ENCODE data around the gene SORCS1.

The SORCS1 gene

GRCh38 chr10:106619346-106619745 lies 545.2 kb downstream of the SORCS1 start:
- Histone ChIP-seq H3K9me3 (ENCODE audit: control insufficient read depth, insufficient read depth, low read length) (no peaks in the 10 kb centered on the region), H3K4me1 (ENCODE audit: insufficient read depth, low read length) (peaks cover 3% of the 10 kb centered on the region; the same call in 1 of the 2 replicates), H3K9ac (ENCODE audit: low read depth, low read length) (no peak overlapping the region), H3K36me3 (ENCODE audit: insufficient read depth, low read length) (no peaks in the 10 kb centered on the region)

- Histone ChIP-seq H3K9ac (ENCODE audit: low read depth, low read length) (no peak overlapping the region), H3K36me3 (ENCODE audit: insufficient read depth, low read length) (no peaks in the 10 kb centered on the region)
Observed at GRCh38 chr10:106618646-106619045, 545.9 kb downstream of the SORCS1 start.

GRCh38 chr10:106615081-106615480 lies 549.4 kb downstream of the SORCS1 start:
- H3K9me3 ChIP-seq (ENCODE audit: control insufficient read depth, insufficient read depth, low read length), result no peaks in the 10 kb centered on the region
- H3K4me1 ChIP-seq (ENCODE audit: insufficient read depth, low read length), result peaks cover 5% of the 10 kb centered on the region
- H3K36me3 ChIP-seq (ENCODE audit: insufficient read depth, low read length), result no peaks in the 10 kb centered on the region

More at GRCh38 chr10:106618646-106619045, 545.9 kb downstream of the SORCS1 start:
- Histone ChIP-seq H3K9me3 (ENCODE audit: control insufficient read depth, insufficient read depth, low read length) (no peaks in the 10 kb centered on the region), H3K4me1 (ENCODE audit: insufficient read depth, low read length) (peaks cover 5% of the 10 kb centered on the region; the same call in 1 of the 2 replicates)

DNA sequence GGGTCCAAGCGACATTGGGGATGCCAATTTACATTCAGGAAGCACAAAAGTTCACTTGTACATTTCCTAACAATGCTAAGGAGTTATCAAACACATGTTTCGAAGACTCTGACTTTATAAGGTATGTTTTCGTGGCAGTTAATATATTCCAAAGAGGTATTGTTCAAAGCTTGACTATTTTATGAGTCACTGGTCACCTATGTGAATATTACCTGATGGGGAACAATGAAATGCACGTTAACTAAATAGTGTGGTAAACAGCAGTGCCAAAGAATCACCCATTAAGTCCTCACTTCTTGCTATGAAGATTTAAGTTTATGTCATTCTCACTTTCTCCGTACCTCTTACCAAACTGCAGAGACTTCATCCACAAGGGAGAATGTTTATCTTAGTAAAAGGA lies 550.2 kb downstream of the SORCS1 start:
- Histone ChIP-seq H3K9me3 (ENCODE audit: control insufficient read depth, insufficient read depth, low read length) (no peaks in the 10 kb centered on the region), H3K36me3 (ENCODE audit: insufficient read depth, low read length) (no peaks in the 10 kb centered on the region), H3K4me1 (ENCODE audit: insufficient read depth, low read length) (peaks cover 5% of the 10 kb centered on the region), H3K9ac (ENCODE audit: low read depth, low read length) (no peak overlapping the region)

More at GRCh38 chr10:106615081-106615480, 549.4 kb downstream of the SORCS1 start:
- no peak overlapping the region for H3K9ac ChIP-seq (ENCODE audit: low read depth, low read length)

DNA sequence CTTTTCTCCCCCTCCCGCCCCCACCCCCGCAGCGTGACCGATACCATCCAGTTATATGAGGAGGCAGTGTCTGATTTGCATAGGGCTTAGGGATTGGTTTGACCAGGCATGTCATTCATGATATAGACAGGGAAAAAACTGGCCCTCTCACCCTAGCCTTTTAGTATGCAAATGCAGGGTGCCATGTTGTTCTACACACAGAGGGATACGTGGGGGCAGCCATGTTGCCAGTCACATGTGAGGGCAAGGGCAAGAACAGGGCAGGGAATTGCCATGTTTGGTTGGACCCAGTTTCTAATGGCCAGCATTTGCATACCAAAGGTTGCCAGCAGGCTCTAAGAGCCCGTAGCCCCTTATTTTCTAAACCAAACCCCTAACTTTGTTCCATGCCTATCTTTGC lies 552.1 kb downstream of the SORCS1 start:
- no peaks in the 10 kb centered on the region for H3K36me3 ChIP-seq (ENCODE audit: insufficient read depth, low read length)
- no peaks in the 10 kb centered on the region for H3K9me3 ChIP-seq (ENCODE audit: control insufficient read depth, insufficient read depth, low read length)
- H3K9ac ChIP-seq (ENCODE audit: low read depth, low read length), result no peak overlapping the region
- peaks cover 5% of the 10 kb centered on the region for H3K4me1 ChIP-seq (ENCODE audit: insufficient read depth, low read length)

DNA sequence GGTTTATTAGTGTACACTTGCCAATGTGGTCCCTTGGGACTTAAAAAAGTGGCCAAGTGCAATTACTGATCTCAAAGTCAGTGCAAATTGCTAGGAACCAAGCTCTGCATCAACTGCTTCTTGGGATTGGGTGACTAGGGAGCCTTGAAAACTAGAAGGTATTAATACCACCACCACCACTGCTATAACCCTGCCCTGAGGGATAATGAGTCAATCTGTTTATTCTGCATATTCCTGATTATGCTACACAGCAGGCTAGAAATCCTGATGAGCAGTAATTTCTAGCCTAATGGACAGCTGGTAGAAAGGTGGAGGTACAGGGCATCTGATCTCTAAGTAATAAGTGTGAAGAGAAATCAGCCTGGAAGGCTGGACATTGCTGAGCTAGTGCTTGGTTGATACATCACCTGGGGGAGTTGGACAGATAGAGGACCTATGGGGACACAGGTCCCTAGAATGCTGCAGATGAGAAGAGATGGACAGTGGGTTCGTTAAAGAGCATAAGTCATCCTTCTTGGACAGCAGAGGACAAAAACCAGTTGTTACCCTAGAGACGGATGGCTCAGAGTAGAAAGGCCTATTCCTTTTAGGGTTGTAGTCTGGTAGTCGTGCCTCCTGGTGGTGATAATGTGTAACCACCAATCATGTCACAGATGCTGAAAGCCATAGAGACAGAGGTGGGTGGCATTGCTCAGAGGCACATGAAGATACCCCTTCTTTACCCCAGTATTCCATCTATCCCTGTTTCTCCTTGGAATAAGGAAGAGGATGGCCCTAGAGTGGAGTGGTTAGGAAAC lies 554.8 kb downstream of the SORCS1 start:
- Histone ChIP-seq H3K36me3 (ENCODE audit: insufficient read depth, low read length) (no peaks in the 10 kb centered on the region), H3K9ac (ENCODE audit: low read depth, low read length) (no peak overlapping the region)

GRCh38 chr10:106608066-106608465 lies 556.4 kb downstream of the SORCS1 start:
- Histone ChIP-seq H3K36me3 (ENCODE audit: insufficient read depth, low read length) (no peaks in the 10 kb centered on the region), H3K9ac (ENCODE audit: low read depth, low read length) (no peak overlapping the region), H3K4me1 (ENCODE audit: insufficient read depth, low read length) (no peaks in the 10 kb centered on the region; the same call in 1 of the 2 replicates), H3K9me3 (ENCODE audit: control insufficient read depth, insufficient read depth, low read length) (no peaks in the 10 kb centered on the region)

More for the DNA sequence above, 554.8 kb downstream of the SORCS1 start:
- Histone ChIP-seq H3K4me1 (ENCODE audit: insufficient read depth, low read length) (peaks cover 5% of the 10 kb centered on the region), H3K9me3 (ENCODE audit: control insufficient read depth, insufficient read depth, low read length) (no peaks in the 10 kb centered on the region)

DNA sequence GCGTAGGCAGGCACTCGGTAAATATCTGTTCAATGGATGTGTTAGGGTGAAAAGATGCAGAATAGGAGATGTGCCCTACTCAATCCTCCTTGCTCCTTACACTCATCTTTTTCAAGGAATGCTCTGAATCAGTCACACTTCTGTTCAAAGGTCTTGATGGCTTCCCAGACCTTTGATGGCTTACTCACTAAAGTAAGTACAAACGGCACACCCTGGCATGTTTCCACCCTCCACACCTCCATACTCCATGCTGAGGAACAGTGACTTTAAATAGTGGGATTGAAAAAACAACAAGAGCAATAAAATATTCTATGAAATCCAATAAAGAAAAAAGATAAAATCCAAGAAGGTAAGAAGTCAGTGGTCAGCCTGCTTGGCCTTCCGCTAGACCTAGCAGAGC lies 569.2 kb downstream of the SORCS1 start:
- H3K9ac ChIP-seq (ENCODE audit: low read depth, low read length), result no peak overlapping the region
- no peaks in the 10 kb centered on the region for H3K9me3 ChIP-seq (ENCODE audit: control insufficient read depth, insufficient read depth, low read length)
- no peaks in the 10 kb centered on the region for H3K36me3 ChIP-seq (ENCODE audit: insufficient read depth, low read length)
- H3K4me1 ChIP-seq (ENCODE audit: insufficient read depth, low read length), result no peaks in the 10 kb centered on the region

GRCh38 chr10:106593876-106594275 lies 570.6 kb downstream of the SORCS1 start:
- Histone ChIP-seq H3K4me1 (ENCODE audit: insufficient read depth, low read length) (no peaks in the 10 kb centered on the region), H3K9me3 (ENCODE audit: control insufficient read depth, insufficient read depth, low read length) (no peaks in the 10 kb centered on the region), H3K36me3 (ENCODE audit: insufficient read depth, low read length) (no peaks in the 10 kb centered on the region), H3K9ac (ENCODE audit: low read depth, low read length) (no peak overlapping the region)

DNA sequence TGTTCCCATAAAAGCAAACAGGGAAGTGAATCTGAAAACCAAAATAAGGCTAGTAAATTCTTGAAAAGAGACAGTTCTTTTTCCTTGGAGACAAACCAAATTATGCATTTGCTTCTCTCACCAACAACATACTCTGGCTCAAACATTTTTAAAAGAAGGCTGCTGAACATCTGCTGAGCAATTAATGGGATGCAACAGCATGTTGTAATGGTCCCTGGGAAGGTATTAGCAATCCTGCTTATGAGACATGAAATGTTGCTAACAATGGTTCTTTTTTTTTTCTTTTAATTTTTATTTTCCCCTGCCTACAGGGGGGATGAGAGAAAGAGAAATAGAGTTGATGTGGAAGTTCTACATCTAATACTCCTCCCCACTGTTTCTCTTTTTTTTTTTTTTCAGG lies 572.1 kb downstream of the SORCS1 start:
- H3K4me1 ChIP-seq (ENCODE audit: insufficient read depth, low read length), result no peaks in the 10 kb centered on the region
- no peaks in the 10 kb centered on the region for H3K36me3 ChIP-seq (ENCODE audit: insufficient read depth, low read length)
- no peak overlapping the region for H3K9ac ChIP-seq (ENCODE audit: low read depth, low read length)
- H3K9me3 ChIP-seq (ENCODE audit: control insufficient read depth, insufficient read depth, low read length), result no peaks in the 10 kb centered on the region

GRCh38 chr10:106582291-106582690 lies 582.2 kb downstream of the SORCS1 start:
- no peak overlapping the region for H3K9ac ChIP-seq (ENCODE audit: low read depth, low read length)
- no peaks in the 10 kb centered on the region for H3K9me3 ChIP-seq (ENCODE audit: control insufficient read depth, insufficient read depth, low read length)
- H3K4me1 ChIP-seq (ENCODE audit: insufficient read depth, low read length), result peaks cover 19% of the 10 kb centered on the region
- H3K36me3 ChIP-seq (ENCODE audit: insufficient read depth, low read length), result no peaks in the 10 kb centered on the region

DNA sequence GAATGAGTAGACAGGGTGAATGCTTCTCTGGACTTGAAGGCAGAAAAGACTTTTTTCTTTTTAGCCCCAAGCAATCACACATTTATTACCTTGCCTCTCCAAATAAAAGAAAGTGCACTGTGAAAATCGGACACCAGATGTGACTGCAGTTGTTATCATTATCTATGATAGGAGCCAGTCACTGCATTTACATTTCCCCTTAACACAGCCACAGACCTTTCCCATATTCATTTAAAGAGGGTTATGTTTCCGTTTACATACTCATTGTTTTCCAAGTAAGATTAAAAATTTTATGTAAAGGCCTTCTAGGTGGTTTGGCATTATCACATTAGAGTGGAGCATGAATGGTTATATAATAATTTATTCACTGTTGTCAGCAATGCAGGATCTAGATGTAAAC lies 586.8 kb downstream of the SORCS1 start:
- no peaks in the 10 kb centered on the region for H3K36me3 ChIP-seq (ENCODE audit: insufficient read depth, low read length)
- H3K4me1 ChIP-seq (ENCODE audit: insufficient read depth, low read length), result peaks cover 35% of the 10 kb centered on the region
- H3K9ac ChIP-seq (ENCODE audit: low read depth, low read length), result peak overlapping the region; percentile 1; the same call in 1 of the 2 replicates
- no peaks in the 10 kb centered on the region for H3K9me3 ChIP-seq (ENCODE audit: control insufficient read depth, insufficient read depth, low read length)

DNA sequence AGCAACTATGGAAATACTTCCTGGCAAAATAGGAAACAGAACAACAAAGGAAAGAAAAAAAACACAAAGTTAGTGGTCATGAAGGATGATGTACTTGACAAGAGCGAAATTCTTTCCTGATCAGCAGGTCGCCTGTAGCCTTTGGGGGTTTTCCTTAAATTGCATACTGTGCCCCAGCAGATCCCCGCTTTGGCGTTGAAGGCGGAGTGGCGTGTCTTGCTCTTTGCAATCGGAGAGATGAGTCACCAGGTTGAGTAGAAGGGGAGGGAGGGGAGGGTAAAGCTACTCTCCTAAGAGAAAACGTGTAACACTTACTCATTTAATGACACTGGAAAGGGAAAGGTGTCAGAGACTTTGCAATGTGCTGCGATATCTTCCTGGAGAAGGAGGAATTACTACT lies 587.2 kb downstream of the SORCS1 start:
- Histone ChIP-seq H3K9ac (ENCODE audit: low read depth, low read length) (peak overlapping the region; percentile 1; the same call in 1 of the 2 replicates), H3K9me3 (ENCODE audit: control insufficient read depth, insufficient read depth, low read length) (no peaks in the 10 kb centered on the region), H3K4me1 (ENCODE audit: insufficient read depth, low read length) (peaks cover 36% of the 10 kb centered on the region), H3K36me3 (ENCODE audit: insufficient read depth, low read length) (no peaks in the 10 kb centered on the region)

DNA sequence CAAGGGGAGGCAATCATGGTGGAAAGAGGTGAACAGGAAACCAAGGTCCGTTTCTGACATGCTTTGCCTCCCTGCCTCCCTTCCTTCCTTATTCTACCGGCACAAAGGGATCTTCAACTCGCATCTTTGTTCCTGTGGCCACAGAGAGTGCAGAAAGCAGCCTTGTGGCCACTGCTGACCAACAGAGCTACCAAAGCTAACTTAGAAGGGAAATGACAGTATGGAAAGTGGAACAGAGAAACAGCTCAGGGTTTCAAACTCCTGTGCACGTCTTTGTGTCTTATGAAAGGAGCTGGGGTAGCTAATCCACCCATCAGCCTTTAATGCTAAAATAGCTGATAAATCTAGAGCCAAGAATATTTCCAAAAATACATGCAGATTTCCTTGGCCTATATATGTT lies 588.0 kb downstream of the SORCS1 start:
- H3K9me3 ChIP-seq (ENCODE audit: control insufficient read depth, insufficient read depth, low read length), result no peaks in the 10 kb centered on the region
- no peak overlapping the region for H3K9ac ChIP-seq (ENCODE audit: low read depth, low read length)
- H3K4me1 ChIP-seq (ENCODE audit: insufficient read depth, low read length), result peaks cover 33% of the 10 kb centered on the region
- H3K36me3 ChIP-seq (ENCODE audit: insufficient read depth, low read length), result no peaks in the 10 kb centered on the region

DNA sequence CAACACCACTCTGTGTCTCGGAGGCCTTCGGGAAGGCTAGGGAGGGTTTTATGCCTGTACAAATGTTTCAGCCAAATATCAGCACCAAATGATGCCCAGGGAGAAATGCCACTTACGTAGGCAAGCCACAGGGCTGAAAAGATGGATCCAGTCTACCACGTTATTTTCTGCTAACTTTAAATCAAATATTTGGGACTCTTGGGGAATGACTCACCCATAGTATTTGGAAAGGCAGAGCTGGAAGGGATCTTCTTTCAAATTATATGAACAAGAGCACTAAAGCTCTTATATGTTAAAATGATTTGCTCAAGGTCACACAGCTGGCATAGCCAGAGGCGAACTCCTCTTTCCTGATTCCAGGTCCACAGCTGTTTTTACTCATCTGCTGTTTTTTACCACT lies 591.4 kb downstream of the SORCS1 start:
- Histone ChIP-seq H3K9me3 (ENCODE audit: control insufficient read depth, insufficient read depth, low read length) (no peaks in the 10 kb centered on the region), H3K9ac (ENCODE audit: low read depth, low read length) (no peak overlapping the region), H3K4me1 (ENCODE audit: insufficient read depth, low read length) (peaks cover 29% of the 10 kb centered on the region), H3K36me3 (ENCODE audit: insufficient read depth, low read length) (no peaks in the 10 kb centered on the region)

Measured in ES-I3 (cell line).